Frontal cortex (tissue), 4 donors: ENCODE data around the gene PRKN. TPM values are rescaled to one million over a fixed set of nuclear protein-coding genes. Genes with fewer than 3 reads are reported as not detected.

Source experiments
- DNase-seq, 2 donors: peaks; one replicate each; pipeline ENCODE4 v3.0.0; 2012; ENCODE audit warnings: low spot score in 2 of 2
- FAIRE-seq: peaks from 2 replicates; lab custom pipeline; 2012; peaks lifted over from hg19 to GRCh38; lab: Jason Lieb, UNC
- total RNA-seq: library from RNA; depleted of rRNA; stranded (reverse); fragments of >200 nt; gene quantifications from one replicate; pipeline ENCODE4 v1.2.3, GENCODE V29; 2014
- donor health status: control.
- donor health status: control.
- donor health status: control.

The PRKN gene
- total RNA-seq, 1 donor from 2014 or later: 6.1 TPM

DNA sequence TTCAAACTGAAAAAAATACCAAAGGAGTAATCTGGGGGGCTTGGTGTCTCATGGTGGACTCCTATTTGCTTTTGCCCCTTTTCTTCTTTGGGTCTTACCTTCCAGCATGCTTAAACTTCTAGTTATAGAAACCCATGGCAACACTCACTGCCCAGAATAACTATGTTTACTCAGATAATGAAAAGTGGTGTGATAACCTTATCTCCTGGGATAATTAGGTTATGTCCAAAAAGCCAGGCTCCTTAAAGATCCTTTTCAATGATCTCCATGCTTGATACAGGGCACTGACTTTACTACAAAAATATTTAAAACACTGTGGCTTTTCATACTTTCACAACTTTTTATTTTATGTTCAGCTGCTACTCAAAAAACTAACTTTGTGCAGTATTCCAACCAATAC is 245.6 kb downstream of the PRKN start:
- FAIRE-seq (no peak), DNase-seq (no peak)

DNA sequence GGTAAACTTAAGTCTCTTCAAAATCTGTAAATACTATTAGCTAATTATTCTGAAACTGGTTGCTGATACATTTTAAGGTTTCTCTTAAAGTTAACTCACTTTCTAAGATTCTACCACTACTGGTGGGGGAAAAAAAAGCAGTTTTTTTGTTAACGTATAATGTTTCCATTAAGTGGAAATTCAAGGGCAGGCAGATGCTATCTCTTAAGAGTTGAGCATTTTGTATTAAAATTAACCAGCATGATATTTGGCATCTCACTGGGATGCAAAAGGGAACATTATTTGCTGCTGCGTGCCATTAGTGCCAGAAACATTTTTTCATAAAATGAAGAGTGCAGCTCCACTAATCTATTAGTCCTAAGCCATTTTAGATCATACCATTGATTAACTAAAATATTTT is 246.2 kb downstream of the PRKN start:
- no peak for DNase-seq
- no peak for FAIRE-seq

GRCh38 chr6:162478192-162478671 is 249.3 kb downstream of the PRKN start:
- no peak for DNase-seq
- no peak for FAIRE-seq

DNA sequence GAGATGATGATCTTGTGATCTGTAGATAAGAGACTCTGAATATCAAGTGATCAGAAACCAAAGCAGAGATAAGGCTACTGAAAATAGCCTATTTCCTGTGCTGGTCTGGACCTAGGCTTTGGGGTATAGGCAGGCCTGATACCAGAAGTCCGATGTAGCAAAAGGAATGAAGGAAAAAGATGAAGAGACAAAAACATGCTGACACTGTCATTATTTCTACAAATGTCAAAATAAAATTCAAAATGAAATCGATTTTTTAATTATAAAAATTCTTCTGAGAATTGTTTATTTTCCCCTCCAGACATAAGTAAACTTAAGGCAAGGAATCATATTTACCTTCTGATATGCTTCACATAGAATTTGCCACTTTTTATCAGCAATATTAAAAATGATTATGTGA is 252.8 kb downstream of the PRKN start:
- DNase-seq (no peak), FAIRE-seq (no peak)

DNA sequence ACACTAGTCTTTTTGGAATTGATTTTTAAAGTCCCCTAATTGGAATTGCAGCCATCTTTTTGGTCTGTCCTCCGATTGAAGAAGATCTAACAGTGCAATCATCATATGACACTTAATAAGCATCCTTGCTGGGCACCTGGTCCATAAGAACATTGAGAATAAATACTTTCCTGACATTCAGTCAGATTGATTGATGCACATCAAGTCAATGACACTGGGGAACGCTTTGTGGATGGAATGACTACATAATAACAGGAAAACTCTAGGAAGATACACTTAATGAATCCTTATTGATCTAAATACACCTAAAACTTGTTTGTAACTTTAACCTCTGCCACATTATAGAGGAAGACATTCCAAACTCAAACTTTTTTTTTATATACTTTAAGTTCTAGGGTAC is 255.7 kb downstream of the PRKN start:
- FAIRE-seq (no peak), DNase-seq (no peak)

- DNase-seq (no peak), FAIRE-seq (no peak)
Observed at GRCh38 chr6:162468326-162468725, 259.2 kb downstream of the PRKN start.

DNA sequence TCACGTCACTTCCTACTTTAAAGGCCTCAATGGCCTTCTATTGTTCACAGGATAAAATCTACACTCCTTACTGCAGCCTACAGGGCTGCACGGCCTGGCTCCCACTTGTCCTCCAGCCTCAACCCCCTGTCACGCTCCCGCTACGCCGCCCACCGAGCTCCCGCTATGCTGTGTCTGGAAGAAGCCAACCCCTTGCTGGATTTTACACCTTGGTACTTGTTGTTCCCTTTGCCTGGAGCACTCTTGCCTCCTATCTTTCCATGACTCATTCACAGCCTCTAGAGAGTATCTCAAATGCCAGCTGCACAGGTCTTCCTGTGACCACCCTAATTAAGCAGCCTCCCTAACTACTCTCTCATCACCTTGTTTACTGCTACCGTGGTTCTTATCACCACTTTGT is 259.9 kb downstream of the PRKN start:
- no peak for FAIRE-seq
- DNase-seq: no peak

GRCh38 chr6:162463576-162463975 is 264.0 kb downstream of the PRKN start:
- FAIRE-seq (no peak), DNase-seq (no peak)

DNA sequence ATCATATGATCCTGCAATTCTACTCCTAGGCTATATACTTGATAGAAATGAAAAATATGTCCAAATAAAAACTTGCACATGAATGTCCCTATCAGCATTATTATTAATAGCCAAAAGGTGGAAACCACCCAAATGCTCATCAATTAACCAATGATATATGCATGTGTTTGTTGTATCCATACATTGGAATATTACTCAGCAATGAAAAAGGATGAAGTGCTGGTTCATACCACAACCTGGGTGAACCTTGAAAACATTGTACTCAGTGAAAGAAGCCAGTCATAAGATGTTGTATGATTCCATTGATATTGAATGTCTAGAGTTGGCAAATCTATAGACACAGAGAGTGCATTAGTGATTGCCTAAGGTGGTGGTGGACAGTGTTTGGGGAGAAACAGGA is 267.6 kb downstream of the PRKN start:
- no peak for FAIRE-seq

GRCh38 chr6:162450358-162450757 is 277.2 kb downstream of the PRKN start:
- DNase-seq (no peak), FAIRE-seq (no peak)

More for the DNA sequence above, 267.6 kb downstream of the PRKN start:
- DNase-seq: no peak

DNA sequence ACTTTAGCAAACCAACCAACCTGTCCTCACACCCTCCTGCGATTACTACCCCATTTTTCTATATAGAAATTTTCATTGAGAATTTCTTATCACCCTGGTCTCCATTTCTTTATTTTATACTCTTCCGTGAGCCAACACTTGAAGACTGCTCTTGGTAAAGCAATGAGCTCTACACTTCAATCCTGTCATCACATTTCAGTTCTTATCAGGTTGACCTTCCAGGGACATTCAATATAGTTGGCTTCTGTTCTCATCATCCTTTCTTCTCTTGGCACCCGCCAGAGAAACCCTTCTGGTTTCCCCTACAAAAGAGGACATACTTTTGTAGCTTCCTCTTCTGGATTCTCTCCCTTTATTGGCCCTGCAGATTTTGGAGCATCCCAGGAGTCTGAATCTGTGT is 279.3 kb downstream of the PRKN start:
- no peak for FAIRE-seq
- no peak for DNase-seq

DNA sequence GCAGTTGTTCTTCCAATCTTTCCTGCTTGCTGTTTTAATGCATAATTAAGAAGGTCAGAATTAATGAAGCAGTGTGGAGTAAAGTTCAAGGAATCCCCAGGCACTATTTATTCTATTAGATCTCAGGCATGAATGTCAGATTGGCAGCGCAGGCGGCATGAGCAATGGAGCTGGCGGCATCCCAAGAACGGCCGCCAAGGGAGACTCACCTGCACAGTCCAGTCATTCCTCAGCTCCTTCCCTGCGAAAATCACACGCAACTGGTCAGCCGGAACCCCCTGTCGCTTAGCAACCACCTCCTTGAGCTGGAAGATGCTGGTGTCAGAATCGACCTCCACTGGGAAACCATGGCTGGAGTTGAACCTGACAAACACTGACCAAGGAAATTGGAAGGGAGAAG is 284.5 kb downstream of the PRKN start:
- no peak for DNase-seq
- FAIRE-seq: no peak

DNA sequence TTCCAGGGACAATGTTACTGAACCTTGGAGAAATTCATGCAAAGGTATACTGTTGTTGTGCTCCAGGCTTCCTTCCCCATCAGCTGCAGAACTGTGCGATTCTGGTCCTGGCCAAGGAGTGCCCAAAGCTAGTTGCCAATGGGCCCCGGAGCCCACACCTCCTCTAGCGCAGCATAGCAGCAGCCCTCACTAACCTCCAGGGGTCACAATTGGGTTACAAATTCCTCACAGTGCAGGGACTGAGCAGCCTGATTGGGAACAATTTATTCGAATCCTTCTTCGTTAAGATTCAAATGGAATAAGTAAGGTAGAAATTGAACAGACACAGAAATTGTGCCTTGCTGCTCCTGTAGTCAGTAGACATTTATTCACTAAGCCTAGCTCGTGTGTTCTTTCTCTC is 284.9 kb downstream of the PRKN start:
- DNase-seq (peak; percentile 20 to 21), FAIRE-seq (no peak)

DNA sequence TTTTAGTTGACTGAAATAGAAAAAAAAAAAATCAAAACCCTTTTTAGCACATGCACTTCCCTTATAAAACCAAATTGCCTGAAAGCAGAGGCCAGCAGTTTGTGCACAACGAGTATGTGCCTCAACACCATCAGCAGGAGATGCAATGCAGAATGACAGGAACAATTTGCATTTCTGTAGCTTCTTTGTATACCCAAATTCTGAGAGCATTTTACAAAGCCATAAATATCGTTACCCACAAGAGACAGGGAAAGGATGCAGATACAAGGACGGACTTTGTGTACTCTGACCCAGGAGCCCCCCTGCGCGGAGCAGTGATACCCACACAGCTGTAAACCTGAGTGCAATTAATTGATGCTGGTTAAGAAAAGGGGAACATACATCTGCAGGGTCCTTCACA is 285.6 kb downstream of the PRKN start:
- no peak for DNase-seq
- no peak for FAIRE-seq

DNA sequence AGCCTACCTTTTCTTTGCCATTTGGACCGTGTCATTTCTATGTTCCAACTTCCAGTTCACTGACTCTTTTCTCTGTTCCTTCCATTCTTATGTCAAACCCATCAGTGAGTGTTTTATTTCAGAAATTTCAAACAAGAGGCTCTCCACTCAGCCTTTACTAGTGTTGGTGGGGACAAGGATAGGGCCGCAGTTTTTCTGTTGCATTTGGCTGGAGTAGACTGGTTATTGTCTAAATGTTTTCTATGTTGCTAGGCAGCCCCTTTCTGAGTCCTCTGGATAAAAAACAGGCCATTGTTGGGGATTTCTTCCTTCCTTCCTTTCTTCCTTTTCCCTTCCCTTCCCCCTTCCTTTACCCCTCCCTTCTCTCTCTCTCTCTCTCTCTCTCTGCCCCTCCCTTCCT is 288.6 kb downstream of the PRKN start:
- no peak for DNase-seq
- no peak for FAIRE-seq

DNA sequence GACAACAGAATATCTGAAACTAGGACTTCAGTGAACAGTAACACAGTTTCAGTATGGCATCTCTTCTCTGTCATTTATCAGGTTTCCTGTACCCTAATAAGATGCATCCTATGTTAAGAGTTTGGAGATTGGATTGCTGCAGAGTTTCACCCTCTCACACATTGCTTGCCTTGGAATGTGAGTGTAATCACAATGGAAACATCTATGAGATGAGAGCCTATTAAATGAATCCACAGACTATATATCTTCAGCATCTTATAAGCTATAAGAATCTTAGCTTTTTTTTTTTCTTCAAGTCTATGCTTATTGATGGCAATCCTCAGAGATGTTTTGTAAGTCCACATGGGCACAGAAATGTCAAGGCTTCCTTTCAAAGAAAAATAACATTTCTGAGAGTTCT is 292.5 kb downstream of the PRKN start:
- DNase-seq: no peak
- no peak for FAIRE-seq

GRCh38 chr6:162421004-162421403 is 306.6 kb downstream of the PRKN start:
- FAIRE-seq: no peak
- no peak for DNase-seq

DNA sequence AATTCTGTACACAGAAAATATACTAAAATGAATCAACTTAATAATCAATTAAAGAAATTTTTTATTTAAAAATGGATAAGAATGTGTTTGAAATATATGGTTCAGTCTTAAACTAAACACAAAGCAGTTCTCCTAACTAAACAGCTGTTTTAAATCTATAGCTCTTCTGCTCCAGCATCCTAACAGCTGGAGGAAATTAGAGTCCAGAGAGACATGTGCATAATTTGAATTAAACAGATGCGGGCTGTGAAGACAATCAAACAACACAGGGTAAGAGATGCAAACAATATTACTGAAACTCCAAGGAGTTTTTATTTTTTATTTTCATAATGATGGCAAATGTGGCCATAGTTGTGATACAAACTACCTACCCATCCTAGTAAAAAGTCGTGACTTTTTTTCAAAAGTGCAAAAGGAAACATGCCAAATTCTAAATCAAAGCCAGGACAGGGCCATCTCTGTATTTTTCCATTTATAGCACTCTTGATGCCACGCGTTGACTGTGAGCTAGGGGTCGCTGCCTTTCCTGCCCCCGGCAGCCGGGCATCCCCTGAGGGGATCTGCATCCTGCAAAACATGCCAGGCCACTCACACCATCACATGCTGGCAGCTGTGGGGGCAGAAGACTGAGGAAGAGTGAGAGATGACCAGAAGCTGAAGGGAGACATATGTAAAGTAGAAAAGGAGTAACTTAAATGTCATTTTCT is 310.6 kb downstream of the PRKN start:
- DNase-seq: no peak
- no peak for FAIRE-seq

GRCh38 chr6:162416307-162416706 is 311.3 kb downstream of the PRKN start:
- DNase-seq (no peak), FAIRE-seq (no peak)

- FAIRE-seq (no peak), DNase-seq (no peak)
Observed at GRCh38 chr6:162409741-162410691, 317.6 kb downstream of the PRKN start.
